Spleen (tissue), 11 donors: Measurements from ENCODE around the gene TSPAN14. TPM values are rescaled to one million over a fixed set of nuclear protein-coding genes. Genes with fewer than 3 reads are reported as not detected.

ENCODE experiments used
- DNase-seq: peaks from one replicate; pipeline ENCODE4 v3.0.0-alpha.2; 2020
- H3K27ac ChIP-seq, 8 donors: fragments of 200-600 bp; sonication (generic) in 7 of 8; 1 replicate in 4 of 8; 2 replicates in 4 of 8; pipeline versions ENCODE4 v1.5.0 to v1.8.0; 2016 to 2021; ENCODE audit warnings: inconsistent platforms in 4 of 8, mild to moderate bottlenecking in 4 of 8, moderate library complexity in 1 of 8
- H3K27me3 ChIP-seq, 7 donors: fragments of 200-600 bp; sonication (generic) in 6 of 7; replicated peaks in 1 of 7; 1 replicate in 4 of 7; 2 replicates in 3 of 7; pipeline versions ENCODE4 v1.5.0 to v1.8.0; 2016 to 2021; ENCODE audit warnings: inconsistent platforms in 3 of 7, mild to moderate bottlenecking in 1 of 7
- H3K36me3 ChIP-seq, 6 donors: fragments of 200-600 bp; sonication (generic) in 5 of 6; 1 replicate in 4 of 6; 2 replicates in 2 of 6; pipeline versions ENCODE4 v1.5.0 to v1.8.0; 2016 to 2021; ENCODE audit warnings: inconsistent platforms in 2 of 6
- H3K4me1 ChIP-seq, 6 donors: fragments of 200-600 bp; sonication (generic) in 5 of 6; 1 replicate in 3 of 6; 2 replicates in 3 of 6; pipeline versions ENCODE4 v1.5.0 to v1.8.0; 2016 to 2021; ENCODE audit warnings: inconsistent platforms in 3 of 6
- H3K4me3 ChIP-seq, 8 donors: fragments of 200-600 bp; sonication (generic) in 7 of 8; 1 replicate in 4 of 8; 2 replicates in 4 of 8; pipeline versions ENCODE4 v1.5.0 to v1.8.0; 2016 to 2021; ENCODE audit warnings: inconsistent platforms in 4 of 8, mild to moderate bottlenecking in 4 of 8, moderate library complexity in 2 of 8
- H3K9me3 ChIP-seq, 8 donors: fragments of 200-600 bp; sonication (generic) in 7 of 8; 1 replicate in 4 of 8; 2 replicates in 4 of 8; pipeline versions ENCODE4 v1.5.0 to v1.8.0; 2016 to 2021; ENCODE audit warnings: inconsistent platforms in 4 of 8
- POLR2A ChIP-seq, 3 donors: fragments of 450-650 bp; IDR thresholded peaks; one replicate each; pipeline ENCODE4 v1.5.1; 2017; ENCODE audit warnings: antibody characterized with exemption in 3 of 3, mild to moderate bottlenecking in 1 of 3
- POLR2AphosphoS5 ChIP-seq, 3 donors: sonication (generic); formaldehyde crosslinking; IDR thresholded peaks; one replicate each; pipeline ENCODE4 v1.5.1; 2017; ENCODE audit warnings: antibody characterized with exemption in 3 of 3
- WGBS, 5 donors: extraction: QIAGEN DNeasy Blood & Tissue Kit in 3 of 5; methylation state at CpG; one replicate each; pipeline versions ENCODE4 v1.1.5 to v1.1.7; 2013 to 2018; 5-methylcytosine and 5-hydroxymethylcytosine counted together
- intact Hi-C: fragments of 100-400 bp; cut with DNase I; formaldehyde crosslinking; loops from one replicate; pipeline ENCODE4 v1.15.0; 2023; ENCODE audit warnings: low total_unique reads
- polyA plus RNA-seq, 3 donors: library from polyadenylated mRNA; stranded (reverse); fragments of 200-250 nt; gene quantifications; one replicate each; pipeline ENCODE4 v1.2.1, GENCODE V29; 2013
- total RNA-seq, 7 donors: library from RNA; depleted of rRNA in 3 of 7; stranded (reverse); fragments of >200 nt in 3 of 7; fragmentation: NEBNext Ultra II Directional in 4 of 7; extraction: Animal tissue kit (Norgen Biotek cat#: 25700) in 4 of 7; gene quantifications; one replicate each; pipeline versions ENCODE4 v1.1.0 to v1.2.1, GENCODE V29; 2016 to 2021
- TF ChIP-seq, protein P1 (sequence below), 11 experiments: fragments of 200-600 bp in 7 of 11; fragments of 450-650 bp in 4 of 11; sonication (generic) in 4 of 11; IDR thresholded peaks in 8 of 11; conservative IDR thresholded peaks in 3 of 11; 1 replicate in 7 of 11; 2 replicates in 4 of 11; pipeline versions ENCODE4 v1.4.0 to v1.8.0; 2016 to 2021; ENCODE audit warnings: antibody characterized with exemption in 11 of 11, inconsistent platforms in 4 of 11, mild to moderate bottlenecking in 1 of 11
- donor health status: healthy with polysubstance abuse.
- donor health status: DM: no; HTN: no; CAD: no; lungs with moderate emphysema.
- donor health status: DM: no; HTN: no; CAD: no.
- donor health status: Bipolar disorder and iron deficiency.
- donor health status: healthy.
- donor health status: DM: no; HTN: no; CAD: no.
- donor health status: DM: yes; HTN: yes; CAD: no.

The TSPAN14 gene
- total and polyA plus RNA-seq, 10 donors = 13.3 to 172 (median 108) TPM

DNA sequence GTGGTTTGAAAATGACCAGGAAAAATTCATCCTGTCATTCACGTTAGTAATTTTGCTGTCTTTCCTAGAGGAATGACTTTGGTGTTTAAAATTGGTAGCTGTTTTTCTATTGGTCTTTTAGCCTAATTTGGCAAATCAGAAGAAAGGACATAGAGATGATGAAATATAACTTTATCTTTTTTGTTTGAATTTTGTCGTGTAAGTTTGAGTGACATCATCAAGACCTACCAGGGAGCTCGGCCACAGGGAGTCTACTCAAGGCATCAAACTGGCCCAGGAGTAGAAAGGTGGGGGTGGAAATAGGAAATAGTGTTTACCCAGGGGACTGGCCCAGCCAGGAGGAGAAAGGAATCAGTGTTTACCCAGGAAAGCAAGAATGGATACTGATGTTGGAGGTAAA is 21.0 kb upstream of the TSPAN14 start:
- Histone ChIP-seq H3K4me3 (no peak overlapping the region), H3K36me3 (peaks cover 0 to 25% (median under 1%) of the 10 kb centered on the region in 6 donors), H3K27ac (no peak overlapping the region), H3K9me3 (no peaks in the 10 kb centered on the region), H3K27me3 (no peaks in the 10 kb centered on the region), H3K4me1 (no peaks in the 10 kb centered on the region)
- intact Hi-C loops = no loop called here
- 80 to 88% (median 82%) methylated on average over 3 of the region's 3 CpGs for WGBS, 5 donors
- TF ChIP-seq POLR2A (IDR thresholded peaks at IDR 0.05) (no peak), POLR2AphosphoS5 (IDR thresholded peaks at IDR 0.05) (no peak)
- TF ChIP-seq, protein P1, sequence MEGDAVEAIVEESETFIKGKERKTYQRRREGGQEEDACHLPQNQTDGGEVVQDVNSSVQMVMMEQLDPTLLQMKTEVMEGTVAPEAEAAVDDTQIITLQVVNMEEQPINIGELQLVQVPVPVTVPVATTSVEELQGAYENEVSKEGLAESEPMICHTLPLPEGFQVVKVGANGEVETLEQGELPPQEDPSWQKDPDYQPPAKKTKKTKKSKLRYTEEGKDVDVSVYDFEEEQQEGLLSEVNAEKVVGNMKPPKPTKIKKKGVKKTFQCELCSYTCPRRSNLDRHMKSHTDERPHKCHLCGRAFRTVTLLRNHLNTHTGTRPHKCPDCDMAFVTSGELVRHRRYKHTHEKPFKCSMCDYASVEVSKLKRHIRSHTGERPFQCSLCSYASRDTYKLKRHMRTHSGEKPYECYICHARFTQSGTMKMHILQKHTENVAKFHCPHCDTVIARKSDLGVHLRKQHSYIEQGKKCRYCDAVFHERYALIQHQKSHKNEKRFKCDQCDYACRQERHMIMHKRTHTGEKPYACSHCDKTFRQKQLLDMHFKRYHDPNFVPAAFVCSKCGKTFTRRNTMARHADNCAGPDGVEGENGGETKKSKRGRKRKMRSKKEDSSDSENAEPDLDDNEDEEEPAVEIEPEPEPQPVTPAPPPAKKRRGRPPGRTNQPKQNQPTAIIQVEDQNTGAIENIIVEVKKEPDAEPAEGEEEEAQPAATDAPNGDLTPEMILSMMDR (IDR thresholded peaks at IDR 0.05 in 8 of 11, conservative IDR thresholded peaks at IDR 0.05 in 3 of 11) = no peak
- DNase-seq = no peak

- H3K27me3 ChIP-seq = no peaks in the 10 kb centered on the region
- H3K4me1 ChIP-seq = no peaks in the 10 kb centered on the region
- intact Hi-C loops = no loop called here
- TF ChIP-seq POLR2A (IDR thresholded peaks at IDR 0.05) (no peak), POLR2AphosphoS5 (IDR thresholded peaks at IDR 0.05) (no peak)
- TF ChIP-seq, protein P1 (IDR thresholded peaks at IDR 0.05 in 8 of 11, conservative IDR thresholded peaks at IDR 0.05 in 3 of 11) = no peak
- DNase-seq = no peak
- peaks cover 0 to 10% (median 0%) of the 10 kb centered on the region in 6 donors for H3K36me3 ChIP-seq
- H3K27ac ChIP-seq = no peak overlapping the region
- no peaks in the 10 kb centered on the region for H3K9me3 ChIP-seq
- WGBS, 5 donors = 68 to 91% (median 86%) methylated on average over 6 of the region's 6 CpGs
- no peak overlapping the region for H3K4me3 ChIP-seq
Observed at GRCh38 chr10:80436446-80437098, 17.5 kb upstream of the TSPAN14 start.

GRCh38 chr10:80437227-80437626 is 16.9 kb upstream of the TSPAN14 start:
- no peak for TF ChIP-seq POLR2A (IDR thresholded peaks at IDR 0.05)
- TF ChIP-seq, protein P1 (IDR thresholded peaks at IDR 0.05 in 8 of 11, conservative IDR thresholded peaks at IDR 0.05 in 3 of 11) = no peak
- TF ChIP-seq POLR2AphosphoS5 (IDR thresholded peaks at IDR 0.05) = no peak
- WGBS, 5 donors = 80 to 88% (median 83%) methylated on average over 2 of the region's 2 CpGs
- no peaks in the 10 kb centered on the region for H3K4me1 ChIP-seq
- H3K4me3 ChIP-seq = no peak overlapping the region
- H3K27me3 ChIP-seq = no peaks in the 10 kb centered on the region
- H3K9me3 ChIP-seq = no peaks in the 10 kb centered on the region
- intact Hi-C loops = no loop called here
- H3K36me3 ChIP-seq = peaks cover 0 to 3% (median 0%) of the 10 kb centered on the region in 6 donors
- H3K27ac ChIP-seq = no peak overlapping the region
- no peak for DNase-seq

DNA sequence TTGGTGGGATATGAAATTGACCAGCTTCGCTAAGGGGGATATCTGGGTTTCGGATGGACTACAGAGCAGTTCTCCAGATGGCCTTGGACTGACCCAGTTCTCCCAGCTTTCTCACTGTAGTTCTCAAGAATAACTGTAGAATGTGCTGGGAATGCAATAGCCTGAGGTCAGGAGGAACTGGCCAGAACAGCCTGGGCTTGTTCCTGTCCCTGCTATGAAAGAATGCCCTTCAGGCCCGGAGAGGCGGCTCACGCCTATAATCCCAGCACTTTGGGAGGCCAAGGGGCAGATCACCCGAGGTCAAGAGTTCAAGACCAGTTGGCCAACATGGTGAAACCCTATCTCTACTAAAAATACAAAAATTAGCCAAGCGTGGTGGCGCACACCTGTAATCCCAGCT is 12.3 kb upstream of the TSPAN14 start:
- TF ChIP-seq, protein P1 (IDR thresholded peaks at IDR 0.05 in 8 of 11, conservative IDR thresholded peaks at IDR 0.05 in 3 of 11) = no peak
- TF ChIP-seq POLR2A (IDR thresholded peaks at IDR 0.05) (no peak), POLR2AphosphoS5 (IDR thresholded peaks at IDR 0.05) (no peak)
- H3K27me3 ChIP-seq = no peaks in the 10 kb centered on the region
- 91 to 94% (median 92%) methylated on average over 6 to 8 of the region's 8 CpGs for WGBS, 5 donors
- H3K27ac ChIP-seq = no peak overlapping the region
- H3K9me3 ChIP-seq = no peaks in the 10 kb centered on the region
- intact Hi-C loops = loop anchor here (5.0 kb wide), 1 partner anchor 220 kb away; no protein-coding TSS in a partner anchor
- H3K4me1 ChIP-seq = peaks cover 7 to 26% (median 17%) of the 10 kb centered on the region in 6 donors
- no peak overlapping the region for H3K4me3 ChIP-seq
- H3K36me3 ChIP-seq = no peaks in the 10 kb centered on the region
- DNase-seq = no peak
